B cell (primary cell): ENCODE measurements around the gene LRFN5. TPM values are rescaled to one million over a fixed set of nuclear protein-coding genes. Genes with fewer than 3 reads are reported as not detected.

ENCODE experiments used
- ATAC-seq: fragments of 200-7000 bp; cut with Tn5 transposase; one replicate; pipeline ENCODE4 v1.10.0; 2021; ENCODE audit warnings: low read depth, mild to moderate bottlenecking, moderate number of reproducible peaks, moderate library complexity
- CTCF ChIA-PET: fragments of 350-600 bp; sonication (Branson Sonifier 250); formaldehyde crosslinking; loops from one replicate; lab custom pipeline; 2021; ENCODE audit warnings: antibody characterized with exemption, inconsistent platforms; lab: Charles Lee
- POLR2A ChIA-PET: fragments of 350-600 bp; sonication (Branson Sonifier 250); formaldehyde crosslinking; loops from one replicate; lab custom pipeline; 2021; ENCODE audit warnings: antibody characterized with exemption; lab: Charles Lee
- DNase-seq: peaks from one replicate; pipeline ENCODE4 v3.0.0; 2013
- H2AFZ ChIP-seq: 2 replicates; pipeline ENCODE4 v1.6.1; 2012; ENCODE audit warnings: mild to moderate bottlenecking, low read depth, low read length; ENCODE audit not compliant: insufficient read depth, poor library complexity, severe bottlenecking
- H3K27ac ChIP-seq, 2 donors: 1 replicate in 1 of 2; 2 replicates in 1 of 2; pipeline ENCODE4 v1.5.1; 2012 to 2013; ENCODE audit warnings: low read length in 2 of 2, mild to moderate bottlenecking in 2 of 2, moderate library complexity in 1 of 2
- H3K27me3 ChIP-seq, 4 experiments: fragments of 200-600 bp in 1 of 4; sonication (generic) in 1 of 4; replicated peaks in 1 of 4; 1 replicate in 2 of 4; 2 replicates in 2 of 4; pipeline versions ENCODE4 v1.6.1 to v1.7.0; 2013 to 2016; ENCODE audit warnings: low read length in 3 of 4, mild to moderate bottlenecking in 2 of 4, mixed read lengths in 1 of 4, moderate library complexity in 1 of 4; ENCODE audit not compliant: insufficient read depth in 4 of 4, control insufficient read depth in 3 of 4; ENCODE audit errors: control extremely low read depth in 1 of 4
- H3K36me3 ChIP-seq, 2 experiments: replicated peaks in 1 of 2; 1 replicate in 1 of 2; 2 replicates in 1 of 2; pipeline versions ENCODE4 v1.6.1 to v1.7.1; 2013; ENCODE audit warnings: low read length in 1 of 2; ENCODE audit not compliant: insufficient read depth in 2 of 2, control insufficient read depth in 1 of 2; ENCODE audit errors: control extremely low read depth in 1 of 2, extremely low read depth in 1 of 2
- H3K4me1 ChIP-seq, 2 donors: fragments of 200-600 bp in 1 of 2; sonication (generic) in 1 of 2; 1 replicate in 1 of 2; 2 replicates in 1 of 2; pipeline versions ENCODE4 v1.5.1 to v1.6.1; 2013 to 2017; ENCODE audit warnings: low read length in 2 of 2; ENCODE audit not compliant: control insufficient read depth in 2 of 2, insufficient read depth in 2 of 2
- H3K4me2 ChIP-seq: replicated peaks from 2 replicates; pipeline ENCODE3; 2012; ENCODE audit warnings: mild to moderate bottlenecking, low read depth, low read length; ENCODE audit not compliant: poor library complexity, severe bottlenecking
- H3K4me3 ChIP-seq, 5 experiments: fragments of 200-600 bp in 1 of 5; sonication (generic) in 1 of 5; 1 replicate in 3 of 5; 2 replicates in 2 of 5; pipeline versions ENCODE4 v1.5.1 to v1.7.0; 2011 to 2016; ENCODE audit warnings: low read length in 4 of 5, mild to moderate bottlenecking in 4 of 5, low read depth in 2 of 5, control low read depth in 1 of 5, moderate library complexity in 1 of 5; ENCODE audit not compliant: insufficient read depth in 1 of 5; ENCODE audit errors: control extremely low read depth in 1 of 5, extremely low read depth in 1 of 5
- H3K79me2 ChIP-seq: fragments of 200-600 bp; sonication (generic); one replicate; pipeline ENCODE4 v1.6.0; 2016; ENCODE audit warnings: low read length; ENCODE audit not compliant: control insufficient read depth, insufficient read depth
- H3K9ac ChIP-seq: fragments of 200-600 bp; sonication (generic); 2 replicates; pipeline ENCODE4 v1.6.1; 2017; ENCODE audit warnings: mild to moderate bottlenecking, low read length, moderate library complexity
- H3K9me3 ChIP-seq, 3 donors: one replicate each; pipeline versions ENCODE4 v1.6.1 to v1.7.1; 2013; ENCODE audit warnings: low read length in 2 of 3; ENCODE audit not compliant: control insufficient read depth in 2 of 3, insufficient read depth in 1 of 3; ENCODE audit errors: control extremely low read depth in 1 of 3
- H4K20me1 ChIP-seq: 2 replicates; pipeline ENCODE4 v1.6.0; 2012; ENCODE audit warnings: mild to moderate bottlenecking, low read length; ENCODE audit not compliant: insufficient read depth, control insufficient read depth, poor library complexity, severe bottlenecking
- H3K27ac Mint-ChIP-seq: one replicate; pipeline ENCODE4 v1.8.0; 2021; ENCODE audit warnings: mixed read lengths
- H3K27me3 Mint-ChIP-seq: one replicate; pipeline ENCODE4 v1.8.0; 2021; ENCODE audit warnings: mixed read lengths
- H3K4me1 Mint-ChIP-seq: one replicate; pipeline ENCODE4 v1.8.0; 2021; ENCODE audit warnings: mixed read lengths
- H3K4me3 Mint-ChIP-seq: one replicate; pipeline ENCODE4 v1.8.0; 2021; ENCODE audit warnings: mixed read lengths
- H3K9me3 Mint-ChIP-seq: one replicate; pipeline ENCODE4 v1.8.0; 2022; ENCODE audit warnings: mixed read lengths; ENCODE audit not compliant: insufficient read depth
- CTCF ChIP-seq: fragments of 200-600 bp; IDR thresholded peaks from one replicate; pipeline ENCODE4 v1.8.0; 2022; ENCODE audit warnings: antibody characterized with exemption, mild to moderate bottlenecking
- EZH2 ChIP-seq: IDR thresholded peaks from 2 replicates; pipeline ENCODE4 v1.6.1; 2012; ENCODE audit warnings: borderline replicate concordance, low read depth, mild to moderate bottlenecking, moderate library complexity, low read length; ENCODE audit not compliant: insufficient read depth, poor library complexity, severe bottlenecking
- WGBS: methylation state at CpG from one replicate; pipeline ENCODE4 v1.1.5; 2013; ENCODE audit warnings: missing lambda C conversion rate; ENCODE audit not compliant: insufficient coverage; 5-methylcytosine and 5-hydroxymethylcytosine counted together
- intact Hi-C: fragments of 100-400 bp; cut with micrococcal nuclease; formaldehyde crosslinking; loops from one replicate; pipeline ENCODE4 v1.10.0; 2022
- polyA plus RNA-seq: library from polyadenylated mRNA; depleted of rRNA; stranded (reverse); fragments of >200 nt; gene quantifications from 2 replicates; pipeline ENCODE4 v1.2.3, GENCODE V29; 2012
- total RNA-seq, 2 donors: library from RNA; stranded (reverse); fragments of 120-200 nt in 1 of 2; gene quantifications; 1 replicate in 1 of 2; 2 replicates in 1 of 2; pipeline versions ENCODE4 v1.2.3 to v1.2.4, GENCODE V29; 2013 to 2022

The LRFN5 gene
- total and polyA plus RNA-seq, 2 donors (not counting 1 experiment from before 2014, with no cell fraction given) = 0.30 TPM; not detected in 1

- POLR2A ChIA-PET = no interaction called here
- Histone ChIP-seq H3K79me2 (no peaks in the 10 kb centered on the region), H3K4me2 (no peak overlapping the region), H3K4me1 (no peaks in the 10 kb centered on the region), H3K9me3 (no peaks in the 10 kb centered on the region), H3K9ac (no peak overlapping the region), H3K4me3 (no peak overlapping the region), H3K36me3 (no peaks in the 10 kb centered on the region), H2AFZ (no peak overlapping the region), H3K27ac (no peak overlapping the region), H3K27me3 (no peaks in the 10 kb centered on the region), H4K20me1 (no peaks in the 10 kb centered on the region)
- TF ChIP-seq EZH2 (no peak), CTCF (no peak)
- intact Hi-C loops = no loop called here
- WGBS = 100% methylated on average over 1 of the region's 2 CpGs
- Mint-ChIP-seq H3K4me1 (no peaks in the 10 kb centered on the region), H3K4me3 (no peak overlapping the region), H3K27me3 (no peaks in the 10 kb centered on the region), H3K9me3 (no peaks in the 10 kb centered on the region), H3K27ac (no peak overlapping the region)
- no peak for DNase-seq
- CTCF ChIA-PET = no interaction called here
- no peak for ATAC-seq
These were observed 224.2 kb downstream of the LRFN5 start for GRCh38 chr14:41830714-41831406.

GRCh38 chr14:41839661-41840060, 233.0 kb downstream of the LRFN5 start:
- no peak overlapping the region for H3K27ac ChIP-seq
- H3K9ac ChIP-seq = no peak overlapping the region
- no CpG with 5 or more reads among the region's 2 CpGs for WGBS
- H3K9me3 Mint-ChIP-seq = no peaks in the 10 kb centered on the region
- no peaks in the 10 kb centered on the region for H3K79me2 ChIP-seq
- H3K4me3 Mint-ChIP-seq = no peak overlapping the region
- no peak overlapping the region for H3K4me2 ChIP-seq
- H2AFZ ChIP-seq = no peak overlapping the region
- H3K27ac Mint-ChIP-seq = no peak overlapping the region
- no peak for ATAC-seq
- H3K27me3 Mint-ChIP-seq = no peaks in the 10 kb centered on the region
- no peaks in the 10 kb centered on the region for H3K27me3 ChIP-seq
- intact Hi-C loops = no loop called here
- TF ChIP-seq CTCF = no peak
- no peak for DNase-seq
- no peaks in the 10 kb centered on the region for H3K4me1 Mint-ChIP-seq
- ChIA-PET CTCF (no interaction called here), POLR2A (no interaction called here)
- H3K4me1 ChIP-seq = no peaks in the 10 kb centered on the region
- H3K36me3 ChIP-seq = no peaks in the 10 kb centered on the region
- H3K9me3 ChIP-seq = no peaks in the 10 kb centered on the region
- no peaks in the 10 kb centered on the region for H4K20me1 ChIP-seq
- H3K4me3 ChIP-seq = no peak overlapping the region
